NCI-H2081 treated with DMSO at 0.1 percent for 48 hours (cell line): Measurements from ENCODE around the gene PARG.
"Not testable (repeated sequence)": the region's sequence is repeated elsewhere in the genome, so short reads cannot be mapped to it uniquely, and the experiment has no call there.

Experiments
- DNase-seq: peaks from one replicate; lab custom pipeline; 2025; lab: John Stamatoyannopoulos, UW

PARG gene

GRCh38 chr10:49830016-49830415, 111.8 kb downstream of the PARG start:
- DNase-seq, result no peak

DNA sequence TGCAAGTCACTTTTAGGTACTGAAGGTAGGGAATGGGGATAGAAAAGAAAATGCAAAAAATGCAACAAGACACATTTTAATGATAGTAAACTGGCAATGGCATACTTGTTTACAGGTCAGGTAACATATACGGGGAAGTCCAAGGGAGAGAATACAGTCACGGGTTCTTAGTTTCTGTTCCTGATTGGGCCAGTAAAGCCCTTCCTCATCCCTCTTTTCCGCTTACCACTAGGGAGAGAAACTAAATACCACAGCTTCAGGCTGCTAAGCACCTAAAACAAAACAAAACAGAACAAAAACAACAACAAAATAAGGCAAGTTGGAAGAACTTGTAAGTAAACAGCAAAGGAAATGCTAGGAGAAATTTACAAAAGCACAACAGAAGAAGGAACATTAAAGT, 114.5 kb downstream of the PARG start:
- DNase-seq, result no peak

DNA sequence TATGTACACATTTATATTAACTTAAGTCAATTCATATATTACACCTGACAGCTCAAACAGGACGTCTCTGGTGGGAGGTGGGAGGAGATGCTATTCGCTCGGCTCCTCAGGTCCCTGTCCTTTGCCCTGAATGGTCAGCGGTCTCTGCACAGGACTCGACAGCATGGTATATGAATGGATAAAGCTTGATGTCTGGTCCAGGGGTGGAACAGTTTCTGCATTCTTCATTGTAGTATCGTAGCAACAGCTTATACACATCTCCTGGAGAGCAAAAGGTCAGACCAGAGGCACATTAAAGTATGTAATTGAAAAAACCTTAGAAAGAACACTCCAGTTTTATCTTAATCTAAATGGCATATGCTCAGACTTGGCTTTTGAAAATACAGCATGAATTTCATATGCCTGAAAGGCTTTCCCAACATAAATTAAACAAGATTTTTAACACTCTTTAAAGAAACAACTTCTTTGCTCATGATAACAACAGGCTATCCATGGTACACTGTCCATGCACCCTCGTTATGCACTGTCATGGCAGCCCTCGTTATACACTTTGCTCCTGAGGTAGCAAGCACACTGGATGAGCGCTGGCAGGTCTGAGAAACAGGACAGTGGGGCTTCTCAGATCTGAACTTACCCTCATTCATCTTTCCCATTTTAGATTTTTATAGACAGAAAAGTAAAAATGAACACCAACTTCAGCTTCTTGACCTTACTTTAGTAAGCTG, 122.4 kb downstream of the PARG start:
- no peak for DNase-seq

DNA sequence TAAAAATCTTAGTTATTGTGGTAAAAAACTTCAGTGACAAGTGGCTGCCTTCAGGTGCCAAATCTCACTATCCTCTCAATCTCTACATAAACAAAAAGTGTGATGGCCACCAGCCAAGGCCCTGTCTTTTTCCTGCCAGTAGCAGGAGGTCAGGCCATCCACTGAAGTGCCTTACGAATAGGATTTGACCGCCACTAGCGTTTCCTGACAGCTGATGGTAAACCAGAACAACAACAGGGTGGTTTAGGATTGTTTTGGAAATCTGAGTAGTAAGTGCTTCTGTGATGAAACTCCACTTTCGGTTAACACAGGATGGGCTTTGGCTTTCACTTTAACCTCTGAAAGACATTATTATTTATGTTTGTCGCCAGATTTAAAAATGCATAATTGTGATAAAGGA, 124.0 kb downstream of the PARG start:
- DNase-seq, result no peak

DNA sequence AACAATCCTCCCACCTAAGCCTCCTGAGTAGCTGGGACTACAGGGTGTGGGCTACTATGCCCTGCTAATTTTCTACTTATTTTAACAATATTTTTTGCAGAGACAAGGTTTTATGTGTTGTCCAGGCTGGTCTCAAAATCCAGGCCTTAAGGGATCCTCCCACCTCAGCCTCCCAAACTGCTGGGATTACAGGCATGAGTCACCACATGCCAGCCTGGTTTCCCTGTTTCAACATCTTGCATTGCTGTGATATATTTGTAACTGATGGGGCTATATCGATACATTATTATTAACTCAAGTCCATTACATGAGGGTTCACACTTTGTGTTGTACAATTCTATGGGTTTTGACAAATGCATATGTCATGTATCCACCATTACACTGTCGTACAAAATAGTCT, 137.8 kb downstream of the PARG start:
- DNase-seq, result no peak

GRCh38 chr10:49798275-49798674, 143.6 kb downstream of the PARG start:
- no peak for DNase-seq

DNA sequence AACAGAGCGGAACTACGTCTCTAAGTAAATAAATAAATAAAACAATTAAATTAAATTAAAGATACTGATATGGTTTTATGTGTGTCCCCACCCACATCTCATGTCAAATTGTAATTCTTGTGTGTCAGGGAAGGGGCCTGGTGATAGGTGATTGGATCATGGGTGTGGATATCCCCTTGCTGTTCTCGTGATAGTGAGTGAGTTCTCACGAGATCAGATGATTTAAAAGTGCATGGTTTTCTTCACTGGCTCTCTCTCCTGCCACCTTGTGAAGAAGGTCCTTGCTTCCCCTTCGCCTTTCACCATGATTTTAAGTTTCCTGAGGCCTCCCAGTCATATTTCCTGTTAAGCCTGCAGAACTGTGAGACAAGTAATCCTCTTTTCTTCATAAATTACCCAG, 150.7 kb downstream of the PARG start:
- no peak for DNase-seq

DNA sequence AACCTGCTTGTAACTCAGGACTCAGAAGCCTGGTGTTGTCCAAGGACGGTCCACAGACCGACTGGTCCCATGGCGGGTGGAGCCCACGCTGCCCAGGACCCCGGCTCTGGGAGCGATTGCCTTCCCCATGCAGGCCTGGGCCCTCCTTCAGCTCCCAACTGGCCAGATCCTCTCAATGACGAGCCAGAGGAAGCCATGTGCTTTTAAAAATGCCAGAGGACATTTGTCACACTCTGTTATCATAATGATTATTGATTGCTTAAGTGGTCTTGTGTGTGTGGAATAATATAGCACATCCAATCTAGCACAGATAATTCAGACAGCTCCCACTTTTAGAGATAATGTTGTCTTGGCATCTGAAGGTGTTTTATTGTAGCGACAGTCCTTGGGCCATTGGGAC, 157.1 kb downstream of the PARG start:
- DNase-seq, result no peak

DNA sequence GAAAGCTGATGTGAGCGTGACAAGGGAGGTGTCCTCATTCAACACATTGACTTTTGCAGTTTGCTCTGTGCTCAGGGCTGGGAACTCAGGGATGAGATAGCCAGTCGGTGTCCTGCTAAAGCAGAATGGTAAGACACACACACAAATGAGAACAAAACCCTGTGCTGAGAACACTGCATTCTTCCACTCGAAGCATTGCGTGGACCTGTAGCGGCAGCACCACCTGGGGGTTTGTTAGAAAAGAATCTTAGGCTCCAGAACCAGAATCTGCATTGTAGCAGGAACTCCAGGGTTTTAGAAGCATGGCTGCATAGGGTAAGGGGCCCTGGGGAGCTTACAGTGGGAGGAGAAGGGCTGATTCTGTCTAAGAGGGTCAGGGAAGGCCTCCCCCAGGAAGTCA, 158.2 kb downstream of the PARG start:
- DNase-seq, result no peak

- no peak for DNase-seq
These were observed 160.6 kb downstream of the PARG start for GRCh38 chr10:49781247-49781646.

DNA sequence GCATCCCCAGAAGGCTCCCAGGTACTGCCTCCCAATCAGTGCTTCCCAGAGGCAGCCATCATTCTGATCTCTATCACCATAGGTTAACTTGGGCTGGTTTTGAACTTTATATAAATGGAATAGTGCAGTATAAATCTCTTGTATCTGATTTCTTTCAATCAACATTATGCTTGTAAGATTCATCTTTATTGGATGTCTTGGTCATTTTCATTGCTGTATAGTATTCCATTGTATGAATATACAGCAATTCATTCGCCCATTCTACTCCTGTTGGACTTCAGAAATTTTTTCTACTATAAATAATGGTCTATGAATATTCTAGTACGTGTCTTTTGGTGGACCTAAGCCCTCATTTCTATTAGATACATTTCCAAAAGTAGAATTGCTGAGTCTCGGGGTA, 163.6 kb downstream of the PARG start:
- DNase-seq, result no peak

GRCh38 chr10:49776851-49777250, 165.0 kb downstream of the PARG start:
- no peak for DNase-seq

- DNase-seq, result no peak
These were observed 166.8 kb downstream of the PARG start for GRCh38 chr10:49775014-49775413.

DNA sequence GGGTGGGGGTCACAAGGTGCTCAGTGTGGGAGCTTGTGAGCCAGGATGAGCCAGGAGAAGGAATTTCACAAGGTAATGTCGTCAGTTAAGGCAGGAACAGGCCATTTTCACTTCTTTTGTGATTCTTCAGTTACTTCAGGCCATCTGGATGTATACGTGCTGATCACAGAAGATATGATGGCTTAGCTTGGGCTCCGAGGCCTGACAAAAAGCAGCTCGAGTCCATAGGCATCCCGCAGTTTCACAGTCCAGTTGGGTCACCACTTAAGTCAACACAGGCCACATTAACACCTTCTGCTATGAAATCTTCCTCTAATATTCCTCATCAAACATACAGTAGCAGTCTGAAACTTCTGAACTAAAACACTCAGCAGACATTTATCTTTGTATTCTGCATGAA, 168.9 kb downstream of the PARG start:
- not testable (repeated sequence) for DNase-seq

DNA sequence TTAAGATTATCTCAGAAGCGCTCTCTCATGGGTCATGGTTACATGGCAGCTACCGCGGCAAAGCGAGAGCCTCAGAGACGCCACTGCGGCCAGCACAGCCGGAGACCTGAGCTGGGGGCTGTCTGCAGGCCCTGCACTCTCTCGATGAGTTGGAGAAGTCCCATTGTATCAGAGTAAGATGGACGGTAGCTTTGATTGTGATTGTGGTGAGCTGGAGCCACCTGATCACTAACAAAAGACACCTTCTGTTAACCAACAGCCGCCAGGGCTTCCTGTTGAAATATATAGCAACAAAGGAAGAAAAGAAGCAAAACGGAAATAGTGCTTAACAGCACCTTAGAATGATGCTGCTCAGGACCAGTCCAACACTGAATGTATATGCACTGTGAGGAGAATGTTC, 170.8 kb downstream of the PARG start:
- DNase-seq, result not testable (repeated sequence)

- DNase-seq, result no peak
These were observed 172.1 kb downstream of the PARG start for GRCh38 chr10:49769692-49770091.

DNA sequence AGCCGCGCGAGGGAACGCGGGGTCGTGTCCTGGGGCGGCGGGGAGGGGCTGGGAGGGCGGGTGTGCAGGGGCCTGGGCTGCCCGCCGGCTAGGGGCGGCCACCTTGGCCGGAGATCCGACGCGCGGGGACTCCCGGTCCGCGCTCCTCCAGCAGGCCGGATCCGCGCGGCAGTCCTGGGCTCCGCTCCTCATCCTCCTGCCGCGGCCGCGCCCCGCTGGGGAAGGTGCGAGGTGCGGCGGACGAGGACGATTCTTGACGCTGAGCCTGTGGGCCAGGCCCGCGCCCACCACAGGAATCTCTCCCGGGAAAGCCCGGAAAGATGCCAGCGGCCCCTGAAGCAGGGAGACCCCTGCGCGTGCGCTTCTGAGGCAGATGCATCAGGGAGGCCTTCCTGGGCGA, 173.1 kb downstream of the PARG start:
- no peak for DNase-seq

DNA sequence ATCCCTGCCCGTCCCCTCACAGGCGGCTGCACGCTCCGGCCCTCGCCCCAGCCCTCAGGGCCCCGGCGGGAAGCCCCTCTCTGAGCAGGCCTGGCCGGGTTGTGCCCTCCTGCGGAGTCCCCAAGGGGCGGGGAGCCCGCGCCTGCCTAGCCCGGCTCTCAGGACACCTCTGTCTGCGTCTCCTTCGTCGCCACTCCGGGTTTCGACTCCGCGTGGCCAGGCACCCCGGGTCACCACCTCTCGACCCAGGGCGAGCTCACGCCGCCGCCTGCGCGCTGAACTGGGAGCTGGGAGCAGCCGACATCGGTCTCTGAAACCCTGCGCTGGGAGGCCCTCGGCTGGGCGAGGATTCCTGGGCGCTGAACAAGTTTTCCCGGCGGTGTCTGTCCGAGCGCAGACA, 173.5 kb downstream of the PARG start:
- no peak for DNase-seq
